Motor neuron (in vitro differentiated cells): Measurements from ENCODE around the gene ABI1. TPM values are rescaled to one million over a fixed set of nuclear protein-coding genes. Genes with fewer than 3 reads are reported as not detected.

ENCODE experiments used
- ATAC-seq, 8 experiments: fragments of 200-7000 bp; cut with Tn5 transposase; replicated peaks in 6 of 8; 2 replicates each; pipeline ENCODE4 v1.8.0; 2021; ENCODE audit warnings: mild to moderate bottlenecking in 8 of 8, moderate library complexity in 8 of 8
- H3K27ac ChIP-seq, 2 donors: fragments of 250-450 bp; sonication (Bioruptor Pico); 2 replicates each; pipeline ENCODE4 v1.9.0; 2021; ENCODE audit warnings: antibody characterized with exemption in 2 of 2, mild to moderate bottlenecking in 2 of 2, moderate library complexity in 1 of 2
- H3K4me1 ChIP-seq, 2 donors: fragments of 250-450 bp; sonication (Bioruptor Pico); replicated peaks in 1 of 2; 2 replicates each; pipeline ENCODE4 v1.6.1; 2021; ENCODE audit warnings: antibody characterized with exemption in 2 of 2, mild to moderate bottlenecking in 2 of 2, moderate library complexity in 1 of 2
- H3K4me3 ChIP-seq, 5 donors: fragments of 250-450 bp; sonication (Bioruptor Pico); 2 replicates each; pipeline ENCODE4 v1.9.0; 2021; ENCODE audit warnings: antibody characterized with exemption in 5 of 5, mild to moderate bottlenecking in 5 of 5, moderate library complexity in 4 of 5
- WGBS, 10 experiments: fragments of 450-650 bp; shearing (Covaris generic); methylation state at CpG; one replicate each; pipeline ENCODE4 v1.0.0; 2022; 5-methylcytosine and 5-hydroxymethylcytosine counted together
- in situ Hi-C, 9 experiments: fragments of 400-800 bp; cut with MboI; loops; one replicate each; pipeline ENCODE4 v1.15.0; 2021; ENCODE audit warnings: low sequenced_read_pairs in 9 of 9, low pct_unique_long_range_greater_than_20kb in 2 of 9; ENCODE audit not compliant: unreplicated experiment in 9 of 9
- total RNA-seq, 8 experiments: library from RNA; unstranded; fragments of 300-600 nt; gene quantifications; 2 replicates each; pipeline versions ENCODE4 v1.2.3 to v1.2.4, GENCODE V29; 2022

Gene ABI1
- total RNA-seq, 8 experiments from 2014 or later, result 21.6 to 54.7 (median 23.8) TPM

DNA sequence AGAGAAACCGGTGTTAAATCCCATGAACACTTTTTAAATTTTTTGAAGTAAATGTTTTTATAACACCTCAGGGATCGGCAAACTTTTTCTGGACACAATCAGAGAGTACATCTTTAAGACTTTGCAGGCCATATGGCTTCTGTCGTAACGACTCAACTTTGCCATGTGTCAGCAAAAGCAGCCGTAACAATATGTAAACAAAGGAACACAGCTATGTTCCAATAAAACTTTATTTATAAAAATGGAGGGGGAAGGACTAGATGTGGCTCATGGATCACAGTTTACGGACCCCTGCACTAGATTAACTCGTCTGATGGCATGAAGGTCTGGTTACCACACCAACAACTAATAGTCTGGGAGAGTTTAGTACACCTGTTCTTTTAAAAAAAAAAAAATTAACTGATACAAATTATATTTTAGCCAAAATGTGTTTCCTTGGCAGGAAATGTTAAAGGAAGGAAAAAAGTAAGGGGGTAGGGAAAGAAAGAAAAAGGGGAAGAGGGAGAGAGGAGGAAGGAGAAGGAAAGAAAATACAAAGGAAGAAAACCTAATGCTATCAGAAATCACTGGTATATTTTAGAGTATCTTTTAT is 50.2 kb downstream of the ABI1 start:
- H3K4me1 ChIP-seq, result no peaks in the 10 kb centered on the region
- 84 to 100% (median 96%) methylated on average over 2 to 7 of the region's 7 CpGs for WGBS, 10 experiments
- no peak overlapping the region for H3K4me3 ChIP-seq
- in situ Hi-C loops, result no loop called here
- H3K27ac ChIP-seq, result no peak overlapping the region
- ATAC-seq, result no peak

DNA sequence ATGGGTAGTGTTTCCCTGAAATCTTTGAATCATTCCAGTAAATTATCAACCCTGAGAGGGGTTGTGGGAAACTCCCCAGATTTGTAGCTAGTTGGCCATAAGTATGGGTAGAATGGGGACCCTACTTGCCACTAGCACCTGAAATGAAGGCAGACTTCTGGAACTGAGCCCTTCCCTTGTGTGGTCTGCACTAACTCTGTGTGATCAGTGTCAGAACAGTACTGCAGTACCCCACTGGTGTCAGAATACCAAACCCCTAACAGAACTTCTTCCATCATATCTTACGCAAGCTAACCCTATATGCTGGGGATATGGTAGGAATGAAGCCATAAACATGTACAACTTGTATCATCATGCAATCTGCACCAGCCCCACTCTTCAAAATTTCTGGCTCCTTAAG is 50.8 kb downstream of the ABI1 start:
- Histone ChIP-seq H3K4me1 (no peaks in the 10 kb centered on the region), H3K27ac (no peak overlapping the region), H3K4me3 (no peak overlapping the region)
- WGBS, 10 experiments, result 83 to 100% (median 88%) methylated on average over 1 of the region's 1 CpG; no CpG with 5 or more reads in 5 of the 10 experiments
- no peak for ATAC-seq
- in situ Hi-C loops, result no loop called here

DNA sequence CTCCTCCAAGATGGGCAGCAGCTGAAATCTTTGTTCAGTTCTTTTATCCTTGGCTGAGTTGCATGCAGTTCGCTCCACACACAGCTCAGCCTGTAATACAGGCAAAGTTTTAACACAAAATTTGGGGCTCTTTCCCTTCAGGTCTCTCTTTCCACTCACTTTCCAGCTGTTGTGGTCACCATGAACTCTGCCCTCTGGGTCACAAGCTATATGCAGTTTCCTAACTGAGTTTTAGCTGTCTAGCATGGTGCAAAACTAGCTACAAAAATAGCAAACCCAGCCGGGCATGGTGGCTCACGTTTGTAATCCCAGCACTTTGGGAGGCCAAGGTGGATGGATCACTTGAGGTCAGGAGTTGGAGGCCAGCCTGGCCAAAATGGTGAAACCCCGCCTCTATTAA is 53.2 kb downstream of the ABI1 start:
- H3K27ac ChIP-seq, result no peak overlapping the region
- 100% methylated on average over 1 to 2 of the region's 4 CpGs; no CpG with 5 or more reads in 6 of the 10 experiments for WGBS, 10 experiments
- in situ Hi-C loops, result no loop called here
- H3K4me3 ChIP-seq, result no peak overlapping the region
- H3K4me1 ChIP-seq, result peaks cover 0 to 3% of the 10 kb centered on the region in 2 donors
- no peak for ATAC-seq

DNA sequence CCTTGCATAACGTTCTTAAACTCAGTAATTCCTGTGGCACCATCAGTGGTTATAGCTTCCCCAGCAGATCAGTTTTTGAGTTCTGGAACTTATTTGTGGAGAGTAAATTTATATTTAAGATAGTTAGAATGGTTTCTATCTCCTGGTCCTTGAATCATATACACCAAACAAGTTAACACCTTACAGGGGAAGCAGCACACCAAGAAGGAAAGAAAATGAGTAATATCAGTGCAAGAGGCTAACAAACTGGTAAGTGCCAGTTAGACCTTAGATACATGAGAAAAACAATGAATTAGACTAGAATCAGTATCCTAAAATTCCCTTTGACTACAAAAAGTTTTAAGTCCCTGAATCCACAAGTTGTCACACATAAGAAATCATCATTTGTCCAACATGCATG is 54.2 kb downstream of the ABI1 start:
- 50 to 100% (median 86%) methylated on average over 1 of the region's 1 CpG; no CpG with 5 or more reads in 6 of the 10 experiments for WGBS, 10 experiments
- H3K4me3 ChIP-seq, result no peak overlapping the region
- peaks cover 0 to 3% of the 10 kb centered on the region in 2 donors for H3K4me1 ChIP-seq
- ATAC-seq, result no peak
- in situ Hi-C loops, result no loop called here
- H3K27ac ChIP-seq, result no peak overlapping the region

DNA sequence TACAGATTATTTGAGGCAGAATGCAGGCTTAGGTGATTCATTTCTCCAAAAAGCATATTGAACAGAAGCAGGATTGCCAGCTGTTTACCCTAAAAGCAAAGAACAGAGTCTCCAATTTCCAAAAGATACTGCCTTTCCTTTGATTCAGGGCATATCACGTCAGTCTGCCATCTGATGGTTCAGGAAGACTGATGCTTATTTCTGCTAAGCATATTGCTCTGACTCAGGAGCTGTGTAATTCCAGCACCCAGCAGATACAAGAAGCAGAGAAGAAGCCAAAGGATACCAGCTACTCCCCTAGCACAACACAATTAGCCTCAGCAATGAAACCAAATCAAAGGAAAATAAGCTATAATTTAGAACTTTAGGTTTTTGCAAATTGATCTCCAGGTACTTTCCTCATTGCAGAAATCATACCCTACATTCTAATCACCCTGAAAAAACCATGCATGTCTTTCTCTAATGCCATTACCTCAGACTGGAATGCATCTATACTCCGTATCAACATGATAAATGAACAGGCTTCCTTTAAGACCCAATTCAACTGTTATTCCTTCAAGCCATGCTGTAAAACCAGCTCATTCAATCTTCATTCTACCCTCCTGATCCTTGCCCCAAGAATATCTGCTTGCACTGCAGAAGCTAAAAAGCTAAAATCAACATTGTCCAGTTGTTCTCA is 55.1 kb downstream of the ABI1 start:
- in situ Hi-C loops, result no loop called here
- 29 to 75% (median 56%) methylated on average over 1 to 2 of the region's 2 CpGs; no CpG with 5 or more reads in 3 of the 10 experiments for WGBS, 10 experiments
- ATAC-seq, result peak in 7 of 8 experiments; percentile 54 to 89 (median 81)

DNA sequence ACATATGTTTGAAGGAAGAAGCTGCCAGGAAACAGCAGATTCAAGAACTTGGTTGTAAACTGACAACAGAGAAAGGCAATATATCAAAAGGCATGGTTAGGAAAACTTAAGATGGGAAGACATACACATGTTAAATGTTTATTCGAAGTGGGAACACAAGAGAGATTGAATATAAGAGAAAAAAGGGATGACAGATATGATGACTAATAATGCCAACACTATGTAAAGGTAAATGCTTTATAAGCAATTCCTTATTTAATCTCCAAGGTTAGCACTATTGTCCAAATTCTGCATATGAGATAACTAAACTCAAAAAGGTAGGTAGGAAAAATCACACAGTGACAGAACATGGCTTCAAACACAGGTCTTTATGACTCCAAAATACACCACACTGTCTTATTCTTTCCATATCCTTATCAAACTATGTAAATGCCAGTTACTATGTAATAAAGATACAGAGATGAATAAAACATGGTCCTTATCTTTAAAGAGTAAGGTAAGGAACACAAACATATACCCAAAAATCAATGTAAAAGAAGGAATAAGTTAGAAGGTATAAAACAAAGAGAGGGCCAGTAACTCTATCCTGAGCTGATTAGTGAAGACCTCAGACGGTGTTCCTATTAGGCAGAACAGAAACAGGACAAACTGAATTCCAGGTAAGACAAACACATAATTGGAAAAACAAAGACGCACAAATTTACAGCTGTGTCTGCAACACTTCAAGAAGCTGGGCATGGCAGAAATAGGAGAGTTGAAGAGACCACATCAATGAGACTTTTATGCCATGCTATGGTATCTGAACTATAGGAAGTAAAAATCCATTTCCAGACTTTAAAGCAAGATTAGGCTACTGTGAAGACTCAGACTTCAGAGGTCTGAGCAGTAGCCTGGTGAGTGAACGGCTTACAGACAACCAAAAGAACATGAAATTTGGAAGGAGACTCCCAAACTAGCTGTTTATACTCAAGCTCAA is 56.1 kb downstream of the ABI1 start:
- Histone ChIP-seq H3K27ac (no peak overlapping the region), H3K4me3 (no peak overlapping the region), H3K4me1 (peaks cover 0 to 3% of the 10 kb centered on the region in 2 donors)
- WGBS, 10 experiments, result 46 to 100% (median 74%) methylated on average over 1 to 4 of the region's 4 CpGs
- in situ Hi-C loops, result no loop called here
- no peak for ATAC-seq

More for the DNA sequence above, 55.1 kb downstream of the ABI1 start:
- Histone ChIP-seq H3K27ac (no peak overlapping the region), H3K4me1 (peaks cover 0 to 3% of the 10 kb centered on the region in 2 donors), H3K4me3 (no peak overlapping the region)

DNA sequence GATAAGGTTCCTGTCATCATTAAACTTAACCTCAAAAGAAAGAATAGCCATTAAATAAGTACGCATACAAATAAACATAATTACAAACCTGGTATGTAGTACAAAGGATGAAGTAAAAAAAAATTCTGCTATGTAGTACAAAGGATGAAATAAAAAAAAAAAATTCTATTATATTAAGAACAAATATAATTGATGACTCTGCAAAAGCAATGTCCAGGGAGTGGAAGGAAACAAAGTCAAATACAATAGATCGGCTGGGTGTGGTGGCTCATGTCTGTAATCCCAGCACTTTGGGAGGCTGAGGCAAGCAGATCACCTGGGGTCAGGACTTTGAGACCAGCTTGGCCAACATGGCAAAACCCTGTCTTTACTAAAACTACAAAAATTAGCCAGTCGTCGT is 56.9 kb downstream of the ABI1 start:
- no peak for ATAC-seq
- Histone ChIP-seq H3K4me1 (peaks cover 0 to 3% of the 10 kb centered on the region in 2 donors), H3K27ac (no peak overlapping the region), H3K4me3 (no peak overlapping the region)
- WGBS, 10 experiments, result 83 to 100% (median 100%) methylated on average over 1 to 4 of the region's 4 CpGs
- in situ Hi-C loops, result no loop called here

DNA sequence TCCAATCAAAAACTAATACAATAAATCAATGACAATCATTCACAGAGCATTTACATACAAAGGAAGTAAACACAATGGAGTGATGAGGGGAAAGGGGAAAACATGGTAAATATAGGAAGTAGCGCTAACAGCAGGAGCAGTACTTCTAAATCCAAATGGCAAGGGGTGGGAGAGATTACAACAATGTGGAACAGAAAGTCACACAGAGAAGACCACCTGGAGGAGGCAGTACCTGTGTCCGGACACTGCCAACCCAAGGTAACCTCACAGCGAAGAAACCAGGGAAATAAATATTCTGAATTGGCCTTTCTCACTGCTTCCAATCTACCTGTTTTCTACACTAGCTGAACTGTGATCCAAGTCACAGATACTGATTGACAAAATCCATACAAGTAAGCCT is 58.2 kb downstream of the ABI1 start:
- H3K27ac ChIP-seq, result no peak overlapping the region
- no peak overlapping the region for H3K4me3 ChIP-seq
- 86 to 100% (median 96%) methylated on average over 1 to 3 of the region's 3 CpGs for WGBS, 10 experiments
- in situ Hi-C loops, result no loop called here
- no peak for ATAC-seq
- peaks cover 0 to 3% of the 10 kb centered on the region in 2 donors for H3K4me1 ChIP-seq

DNA sequence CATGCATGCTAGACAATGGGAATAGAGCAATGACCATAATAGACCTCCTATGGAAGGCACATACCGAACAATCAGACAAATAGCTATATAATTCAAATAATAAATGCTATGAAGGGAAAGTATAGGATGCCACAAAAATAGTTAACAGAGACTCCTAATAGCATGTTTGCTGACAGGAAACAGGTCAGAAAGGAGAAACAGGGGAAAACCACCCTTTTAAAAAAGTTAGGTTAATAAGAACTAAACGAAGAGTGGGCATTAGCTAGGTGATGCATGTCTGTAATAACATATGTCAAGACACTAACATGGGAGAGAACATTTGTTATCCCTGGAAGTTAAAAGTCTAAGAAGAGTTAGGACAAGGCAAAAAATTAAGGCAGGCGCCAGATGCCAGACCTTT is 58.9 kb downstream of the ABI1 start:
- no peak for ATAC-seq
- WGBS, 10 experiments, result 78 to 100% (median 92%) methylated on average over 1 to 3 of the region's 3 CpGs
- H3K27ac ChIP-seq, result no peak overlapping the region
- H3K4me1 ChIP-seq, result peaks cover 0 to 3% of the 10 kb centered on the region in 2 donors
- H3K4me3 ChIP-seq, result no peak overlapping the region
- in situ Hi-C loops, result no loop called here

DNA sequence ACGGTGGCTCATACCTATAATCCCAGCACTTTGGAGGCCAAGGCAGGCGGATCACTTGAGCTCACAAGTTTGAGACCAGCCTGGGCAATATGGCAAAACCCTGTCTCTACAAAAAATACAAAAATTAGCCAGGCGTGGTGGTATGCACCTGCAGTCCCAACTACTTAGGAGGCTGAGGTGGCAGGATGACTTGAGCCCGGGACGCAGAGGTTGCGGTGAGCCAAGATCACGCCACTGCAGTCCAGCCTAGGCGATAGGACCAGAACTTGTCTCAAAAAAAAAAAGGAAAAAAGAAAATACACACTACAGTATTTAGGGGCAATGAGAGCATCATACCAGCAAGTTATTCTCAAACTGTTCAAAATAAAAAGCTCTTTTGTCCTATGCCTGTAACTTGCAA is 59.5 kb downstream of the ABI1 start:
- H3K27ac ChIP-seq, result no peak overlapping the region
- 91 to 100% (median 97%) methylated on average over 3 to 6 of the region's 8 CpGs; no CpG with 5 or more reads in 2 of the 10 experiments for WGBS, 10 experiments
- no peak overlapping the region for H3K4me3 ChIP-seq
- ATAC-seq, result no peak
- H3K4me1 ChIP-seq, result peaks cover 0 to 3% of the 10 kb centered on the region in 2 donors
- in situ Hi-C loops, result no loop called here

DNA sequence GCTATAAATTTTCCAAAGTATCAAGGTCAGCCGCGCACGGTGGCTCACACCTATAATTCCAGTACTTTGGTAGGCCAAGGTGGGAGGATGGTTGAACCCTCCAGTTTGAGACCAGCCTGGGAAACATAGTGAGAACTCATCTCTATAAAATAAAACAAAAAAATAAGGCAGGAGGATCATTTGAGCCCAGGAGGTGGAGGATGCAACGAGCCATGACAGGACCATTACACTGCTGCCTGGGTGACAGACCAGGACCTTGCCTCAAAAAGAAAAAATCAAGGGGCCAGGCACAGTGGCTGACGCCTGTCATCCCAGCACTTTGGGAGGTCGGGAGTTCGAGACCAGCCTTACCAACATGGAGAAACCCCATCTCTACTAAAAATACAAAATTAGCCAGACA is 60.3 kb downstream of the ABI1 start:
- in situ Hi-C loops, result no loop called here
- peaks cover 0 to 3% of the 10 kb centered on the region in 2 donors for H3K4me1 ChIP-seq
- ATAC-seq, result no peak
- H3K4me3 ChIP-seq, result no peak overlapping the region
- WGBS, 10 experiments, result 85 to 100% (median 100%) methylated on average over 3 to 4 of the region's 7 CpGs; no CpG with 5 or more reads in 5 of the 10 experiments
- no peak overlapping the region for H3K27ac ChIP-seq

DNA sequence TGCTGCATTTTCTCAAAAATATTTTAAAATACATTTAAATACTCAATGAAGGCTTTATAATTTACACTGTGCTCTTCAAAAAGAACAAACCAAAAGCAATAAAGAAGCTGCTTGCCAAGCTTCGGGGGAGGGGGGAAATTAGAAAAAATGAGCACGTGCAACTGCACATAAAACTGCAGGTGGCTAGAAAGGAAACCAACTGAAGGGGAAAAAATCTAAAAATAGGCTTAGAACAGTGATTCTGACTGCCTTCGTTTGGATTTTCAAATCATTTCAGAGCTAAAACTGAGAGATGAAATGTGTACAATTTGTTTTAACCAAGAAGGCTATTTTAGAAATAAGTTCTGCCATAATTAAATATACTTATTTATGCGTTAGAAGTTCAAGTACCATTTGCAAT is 61.4 kb downstream of the ABI1 start:
- Histone ChIP-seq H3K4me3 (no peak overlapping the region), H3K4me1 (peaks cover 0 to 3% of the 10 kb centered on the region in 2 donors), H3K27ac (no peak overlapping the region)
- in situ Hi-C loops, result no loop called here
- 29 to 92% (median 78%) methylated on average over 3 to 4 of the region's 4 CpGs for WGBS, 10 experiments
- no peak for ATAC-seq

DNA sequence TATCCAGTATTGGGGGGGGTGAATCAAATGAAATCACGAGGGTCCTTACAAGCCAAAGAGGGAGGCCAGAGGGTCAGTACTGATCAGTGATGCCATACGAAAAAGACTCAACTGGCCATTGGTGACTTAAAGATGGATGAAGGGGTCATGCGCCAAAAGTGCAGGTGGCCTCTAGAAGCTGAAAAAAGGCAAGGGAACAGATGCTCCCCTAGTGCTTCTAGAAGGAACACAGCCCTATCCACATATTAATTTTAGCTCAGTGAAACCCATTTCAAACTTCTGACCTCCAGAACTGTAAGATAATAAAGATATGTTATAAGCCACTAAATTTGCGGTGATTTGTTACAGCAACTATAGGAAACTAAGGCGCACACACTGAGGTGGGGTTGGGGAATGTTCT is 62.5 kb downstream of the ABI1 start:
- no peak for ATAC-seq
- Histone ChIP-seq H3K4me1 (no peaks in the 10 kb centered on the region), H3K27ac (no peak overlapping the region), H3K4me3 (no peak overlapping the region)
- WGBS, 10 experiments, result 78 to 100% (median 98%) methylated on average over 1 to 4 of the region's 5 CpGs; no CpG with 5 or more reads in 1 of the 10 experiments
- in situ Hi-C loops, result no loop called here
